T-cell (primary cell): ENCODE measurements around the gene LCN12. TPM values are rescaled to one million over a fixed set of nuclear protein-coding genes. Genes with fewer than 3 reads are reported as not detected.

ENCODE experiments used
- ATAC-seq, 4 experiments: fragments of 200-7000 bp in 3 of 4; fragments of 150-1000 bp in 1 of 4; cut with Tn5 transposase; replicated peaks in 1 of 4; 1 replicate in 3 of 4; 2 replicates in 1 of 4; pipeline ENCODE4 v1.10.0; 2021; ENCODE audit warnings: moderate library complexity in 3 of 4, mild to moderate bottlenecking in 2 of 4, moderate number of reproducible peaks in 1 of 4
- CTCF ChIA-PET, 2 donors: fragments of 300-600 bp; sonication (Branson Sonifier 250); formaldehyde crosslinking; loops; one replicate each; lab custom pipeline; 2022; ENCODE audit warnings: antibody characterized with exemption in 2 of 2; lab: Charles Lee
- POLR2A ChIA-PET, 2 donors: fragments of 300-600 bp; sonication (Branson Sonifier 250); formaldehyde crosslinking; loops; one replicate each; lab custom pipeline; 2022; ENCODE audit warnings: antibody characterized with exemption in 2 of 2; lab: Charles Lee
- DNase-seq, 35 experiments: peaks; one replicate each; pipeline versions ENCODE4 v3.0.0 to v3.0.0-alpha.2; 2013 to 2023
- H3K27ac ChIP-seq: one replicate; pipeline ENCODE4 v1.5.1; 2013; ENCODE audit warnings: low read length
- H3K27me3 ChIP-seq, 2 experiments: replicated peaks in 1 of 2; 1 replicate in 1 of 2; 2 replicates in 1 of 2; pipeline versions ENCODE4 v1.6.1 to v1.7.0; 2013; ENCODE audit warnings: low read length in 1 of 2, mixed read lengths in 1 of 2; ENCODE audit not compliant: control insufficient read depth in 2 of 2, insufficient read depth in 2 of 2; ENCODE audit errors: extremely low read depth in 1 of 2
- H3K36me3 ChIP-seq, 2 donors: 1 replicate in 1 of 2; 2 replicates in 1 of 2; pipeline versions ENCODE4 v1.6.1 to v1.7.0; 2013; ENCODE audit warnings: low read length in 1 of 2; ENCODE audit not compliant: control insufficient read depth in 2 of 2, insufficient read depth in 1 of 2; ENCODE audit errors: extremely low read depth in 1 of 2
- H3K4me1 ChIP-seq, 2 experiments: 1 replicate in 1 of 2; 2 replicates in 1 of 2; pipeline versions ENCODE4 v1.6.1 to v1.7.0; 2013; ENCODE audit warnings: low read length in 2 of 2, mixed read lengths in 1 of 2; ENCODE audit not compliant: insufficient read depth in 2 of 2, control insufficient read depth in 1 of 2; ENCODE audit errors: extremely low read depth in 1 of 2
- H3K4me3 ChIP-seq, 2 donors: 1 replicate in 1 of 2; 2 replicates in 1 of 2; pipeline versions ENCODE4 v1.5.1 to v1.7.0; 2013; ENCODE audit warnings: mild to moderate bottlenecking in 2 of 2, low read length in 1 of 2, moderate library complexity in 1 of 2; ENCODE audit not compliant: control insufficient read depth in 1 of 2; ENCODE audit errors: extremely low read depth in 1 of 2
- H3K9me3 ChIP-seq: 2 replicates; pipeline ENCODE4 v1.7.0; 2013
- H3K27ac Mint-ChIP-seq, 2 donors: one replicate each; pipeline ENCODE4 v1.8.0; 2020 to 2021; ENCODE audit warnings: mild to moderate bottlenecking in 2 of 2, mixed read lengths in 2 of 2
- H3K27me3 Mint-ChIP-seq, 2 donors: one replicate each; pipeline ENCODE4 v1.8.0; 2021 to 2022; ENCODE audit warnings: mixed read lengths in 2 of 2
- H3K36me3 Mint-ChIP-seq: one replicate; pipeline ENCODE4 v1.8.0; 2021; ENCODE audit warnings: mixed read lengths
- H3K4me1 Mint-ChIP-seq, 3 donors: one replicate each; pipeline ENCODE4 v1.8.0; 2020 to 2022; ENCODE audit warnings: mixed read lengths in 3 of 3, mild to moderate bottlenecking in 1 of 3
- H3K4me3 Mint-ChIP-seq, 3 donors: one replicate each; pipeline ENCODE4 v1.8.0; 2020 to 2022; ENCODE audit warnings: mild to moderate bottlenecking in 3 of 3, mixed read lengths in 3 of 3, moderate library complexity in 3 of 3
- H3K9me3 Mint-ChIP-seq, 3 donors: one replicate each; pipeline ENCODE4 v1.8.0; 2020 to 2022; ENCODE audit warnings: mixed read lengths in 3 of 3
- WGBS: methylation state at CpG from one replicate; pipeline ENCODE4 v1.1.5; 2013; ENCODE audit warnings: missing lambda C conversion rate; ENCODE audit not compliant: insufficient coverage; 5-methylcytosine and 5-hydroxymethylcytosine counted together
- total RNA-seq, 35 experiments: library from RNA in 6 of 35; stranded (reverse) in 6 of 35; fragments of 120-200 nt in 1 of 35; gene quantifications; one replicate each; pipeline versions ENCODE4 v1.2.1 to v1.2.4 and lab custom pipeline; 2013 to 2026

The LCN12 gene
- total RNA-seq, 5 donors from 2014 or later (not counting 1 experiment from before 2014, with no cell fraction given), result 1.1 to 3.3 (median 2.2) TPM

DNA sequence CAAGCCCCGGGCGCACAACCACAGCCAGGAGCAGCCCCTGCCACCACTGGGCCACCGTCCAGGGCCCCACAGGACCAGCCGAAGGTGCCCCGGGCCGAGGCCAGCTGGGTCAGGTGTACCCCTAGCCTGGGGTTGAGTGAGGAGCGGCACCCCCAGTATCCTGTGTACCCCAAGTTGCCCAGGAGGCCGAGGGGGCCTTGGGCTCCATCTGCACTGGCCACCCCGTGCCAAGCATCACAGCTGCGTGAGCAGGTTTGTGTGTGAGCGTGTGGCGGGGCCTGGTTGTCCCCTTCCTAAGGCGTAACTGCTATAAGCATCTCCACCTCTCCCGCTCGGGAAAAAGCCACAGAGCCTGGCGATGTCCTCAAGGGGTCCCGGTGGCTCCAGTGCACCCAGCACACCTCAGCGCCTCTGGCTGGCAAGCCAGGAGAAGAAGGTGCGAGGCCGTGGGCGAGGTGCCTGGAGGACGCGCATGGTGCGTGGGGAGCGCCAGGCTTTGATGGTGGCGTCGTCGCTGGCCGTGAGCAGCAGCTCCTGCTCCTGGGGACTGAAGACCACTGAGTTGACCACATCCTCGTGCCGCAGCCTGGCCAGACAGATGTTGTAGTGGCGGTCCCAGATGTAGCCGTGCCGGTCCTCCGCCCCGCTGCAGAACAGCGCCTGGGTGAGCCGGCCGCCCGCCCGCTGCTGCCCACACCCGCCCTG, 11.4 kb upstream of the LCN12 start:
- H3K27ac ChIP-seq, result no peak overlapping the region
- Mint-ChIP-seq H3K27me3 (no peaks in the 10 kb centered on the region), H3K36me3 (peaks cover 23% of the 10 kb centered on the region), H3K4me3 (no peak overlapping the region), H3K27ac (no peak overlapping the region), H3K4me1 (peaks cover 6 to 22% (median 8%) of the 10 kb centered on the region in 3 donors), H3K9me3 (no peaks in the 10 kb centered on the region)
- H3K4me3 ChIP-seq, result no peak overlapping the region
- H3K4me1 ChIP-seq, result peaks cover 2 to 32% of the 10 kb centered on the region in 2 experiments
- CTCF ChIA-PET, result no interaction called here
- WGBS, result 93% methylated on average over 40 of the region's 42 CpGs
- H3K9me3 ChIP-seq, result no peaks in the 10 kb centered on the region
- DNase-seq, result no peak
- POLR2A ChIA-PET, result no interaction called here
- ATAC-seq, result no peak
- H3K36me3 ChIP-seq, result peaks cover 25 to 33% of the 10 kb centered on the region in 2 donors
- H3K27me3 ChIP-seq, result no peaks in the 10 kb centered on the region

GRCh38 chr9:136941231-136942111, 10.6 kb upstream of the LCN12 start:
- DNase-seq (no peak), ATAC-seq (no peak)
- CTCF ChIA-PET, result no interaction called here
- Mint-ChIP-seq H3K9me3 (no peaks in the 10 kb centered on the region), H3K27ac (peak overlapping the region in 1 of 2 donors; percentile 39), H3K27me3 (no peaks in the 10 kb centered on the region), H3K4me1 (peaks cover 6 to 19% (median 8%) of the 10 kb centered on the region in 3 donors), H3K4me3 (no peak overlapping the region), H3K36me3 (peaks cover 23% of the 10 kb centered on the region)
- Histone ChIP-seq H3K36me3 (peaks cover 25 to 33% of the 10 kb centered on the region in 2 donors), H3K27ac (no peak overlapping the region), H3K27me3 (no peaks in the 10 kb centered on the region), H3K4me3 (no peak overlapping the region), H3K9me3 (no peaks in the 10 kb centered on the region), H3K4me1 (peaks cover 2 to 40% of the 10 kb centered on the region in 2 experiments)
- POLR2A ChIA-PET, result no interaction called here
- 96% methylated on average over 51 of the region's 55 CpGs for WGBS

DNA sequence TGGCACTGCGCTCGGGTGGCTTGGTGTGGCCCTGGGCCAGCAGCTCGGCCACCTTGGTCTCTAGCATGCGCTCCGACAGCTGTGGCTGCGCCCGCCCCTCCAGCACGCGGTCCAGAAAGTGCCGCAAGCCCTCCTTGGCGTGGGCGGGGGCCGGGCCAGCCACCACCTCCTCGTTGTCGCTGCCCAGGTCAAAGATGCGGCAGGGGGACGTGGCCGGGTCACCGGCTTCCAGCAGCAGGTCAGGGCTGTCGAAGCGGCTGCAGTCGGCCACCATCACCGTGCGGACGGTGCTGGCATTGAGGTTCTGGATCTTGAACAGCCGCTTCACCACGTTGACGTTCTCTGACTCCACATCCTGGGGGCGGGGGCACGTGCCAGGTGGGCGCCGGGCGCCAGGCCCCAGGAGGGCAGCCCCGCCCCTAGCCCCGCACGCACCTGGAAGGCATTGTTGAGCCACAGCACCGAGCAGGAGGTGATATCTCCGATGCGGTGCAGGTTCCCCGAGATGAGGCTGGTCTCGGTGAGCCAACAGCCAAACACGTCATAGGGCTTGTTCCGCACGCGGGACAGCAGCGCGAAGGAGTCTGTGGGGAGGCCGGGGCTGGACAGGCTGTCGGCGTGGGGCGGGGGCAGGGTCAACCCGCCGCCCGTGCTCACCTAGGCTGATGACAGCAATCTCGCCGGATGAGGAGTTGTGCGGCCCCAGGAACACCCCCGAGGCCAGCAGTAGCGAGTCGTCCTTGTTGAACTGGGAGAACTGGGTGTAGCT, 9.8 kb upstream of the LCN12 start:
- Mint-ChIP-seq H3K27me3 (no peaks in the 10 kb centered on the region), H3K4me1 (peaks cover 6 to 19% (median 8%) of the 10 kb centered on the region in 3 donors), H3K4me3 (peak overlapping the region; percentile 58 to 70 (median 59)), H3K36me3 (peaks cover 22% of the 10 kb centered on the region), H3K27ac (peak overlapping the region in 1 of 2 donors; percentile 39), H3K9me3 (no peaks in the 10 kb centered on the region)
- Histone ChIP-seq H3K9me3 (no peaks in the 10 kb centered on the region), H3K27me3 (no peaks in the 10 kb centered on the region), H3K4me3 (no peak overlapping the region), H3K4me1 (peaks cover 2 to 42% of the 10 kb centered on the region in 2 experiments), H3K36me3 (peaks cover 25 to 33% of the 10 kb centered on the region in 2 donors), H3K27ac (no peak overlapping the region)
- 94% methylated on average over 60 of the region's 60 CpGs for WGBS
- DNase-seq, result no peak
- CTCF ChIA-PET, result no interaction called here
- ATAC-seq, result no peak
- POLR2A ChIA-PET, result no interaction called here

DNA sequence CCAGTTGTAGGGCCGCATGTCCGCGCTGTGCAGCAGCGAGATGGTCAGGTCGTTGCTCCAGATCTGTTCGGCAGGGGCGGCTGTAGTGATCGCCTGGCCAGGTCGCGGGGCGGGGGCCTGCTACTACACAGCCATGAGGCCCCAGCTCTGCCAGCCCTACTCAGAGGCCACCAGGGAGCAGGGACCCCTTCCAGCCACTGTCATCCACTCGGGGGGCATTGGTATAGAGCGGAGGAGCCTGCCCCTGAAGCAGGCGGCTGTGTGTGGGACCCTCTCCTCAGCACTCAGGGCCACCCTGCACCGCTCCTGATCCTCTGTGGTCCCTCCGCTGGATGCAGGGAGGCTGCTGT, 9.2 kb upstream of the LCN12 start:
- ChIA-PET CTCF (interaction anchor here (0.6 kb wide), 2 partner anchors 10 to 344 kb away, joined by 3 read pairs; no protein-coding TSS in a partner anchor), POLR2A (no interaction called here)
- Mint-ChIP-seq H3K27me3 (no peaks in the 10 kb centered on the region), H3K27ac (no peak overlapping the region), H3K4me3 (peak overlapping the region; percentile 58 to 70 (median 59)), H3K36me3 (peaks cover 20% of the 10 kb centered on the region), H3K4me1 (peaks cover 6 to 19% (median 8%) of the 10 kb centered on the region in 3 donors), H3K9me3 (no peaks in the 10 kb centered on the region)
- Histone ChIP-seq H3K9me3 (no peaks in the 10 kb centered on the region), H3K27me3 (no peaks in the 10 kb centered on the region), H3K4me3 (no peak overlapping the region), H3K36me3 (peaks cover 25 to 33% of the 10 kb centered on the region in 2 donors), H3K27ac (no peak overlapping the region), H3K4me1 (peaks cover 2 to 47% of the 10 kb centered on the region in 2 experiments)
- 90% methylated on average over 11 of the region's 16 CpGs for WGBS
- no peak for ATAC-seq
- no peak for DNase-seq

DNA sequence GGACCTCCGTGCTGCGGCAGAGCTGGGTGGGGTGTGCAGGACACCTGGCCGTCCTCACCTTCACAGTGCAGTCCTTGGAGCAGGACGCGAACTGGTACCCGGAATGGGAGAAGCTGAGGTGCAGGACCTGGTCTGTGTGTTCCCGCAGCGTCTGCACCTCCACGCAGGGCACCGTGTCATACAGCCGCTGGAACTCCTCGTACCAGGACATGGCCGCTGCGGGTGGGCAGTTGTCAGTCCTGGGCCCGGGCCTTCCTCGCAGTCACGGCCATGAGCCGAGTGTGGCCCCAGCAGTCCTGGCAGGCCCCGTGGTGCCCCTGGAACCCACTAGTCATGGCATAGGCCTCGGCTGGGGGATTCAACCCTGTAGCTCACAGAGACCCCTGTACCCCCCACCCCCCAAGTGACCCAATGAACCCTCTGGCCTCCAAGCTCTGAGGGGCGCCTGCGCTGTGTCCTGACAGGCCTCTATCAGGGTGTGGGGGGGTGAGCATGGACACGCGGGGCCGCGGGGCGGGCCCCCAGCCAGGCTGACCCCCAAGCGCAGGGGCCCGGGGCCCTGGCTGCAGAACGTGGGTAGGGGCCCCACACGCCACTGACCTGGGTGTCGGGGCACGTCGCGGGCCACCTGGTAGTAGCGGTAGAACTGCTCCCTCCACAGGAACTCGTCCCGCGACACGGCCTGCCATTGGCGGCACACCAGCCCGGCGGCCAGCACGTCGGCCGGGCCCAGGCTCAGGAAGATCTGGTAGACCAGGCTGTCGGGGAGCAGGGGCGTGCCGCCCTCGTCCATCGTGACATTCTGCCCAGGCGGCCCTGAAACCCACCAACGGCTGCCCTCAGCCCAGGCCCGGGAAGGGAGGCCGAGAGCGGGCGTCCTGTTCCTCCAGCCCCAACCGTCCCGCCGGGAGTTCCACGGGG, 8.5 kb upstream of the LCN12 start:
- no peaks in the 10 kb centered on the region for H3K27me3 Mint-ChIP-seq
- peaks cover 20% of the 10 kb centered on the region for H3K36me3 Mint-ChIP-seq
- H3K9me3 ChIP-seq, result no peaks in the 10 kb centered on the region
- peaks cover 6 to 23% (median 8%) of the 10 kb centered on the region in 3 donors for H3K4me1 Mint-ChIP-seq
- no peaks in the 10 kb centered on the region for H3K9me3 Mint-ChIP-seq
- H3K36me3 ChIP-seq, result peaks cover 22 to 33% of the 10 kb centered on the region in 2 donors
- peak overlapping the region; percentile 70 to 83 (median 76) for H3K4me3 Mint-ChIP-seq
- H3K27me3 ChIP-seq, result no peaks in the 10 kb centered on the region
- H3K4me1 ChIP-seq, result peaks cover 2 to 54% of the 10 kb centered on the region in 2 experiments
- ATAC-seq (peak in 3 of 4 experiments; percentile 11 to 14 (median 13)), DNase-seq (peak in 4 of 35 experiments; percentile 21 to 45 (median 26))
- H3K4me3 ChIP-seq, result peak overlapping the region; percentile 74 to 80
- ChIA-PET CTCF (interaction anchor here (0.6 kb wide), 2 partner anchors 10 to 343 kb away, joined by 3 read pairs; no protein-coding TSS in a partner anchor), POLR2A (no interaction called here)
- peak overlapping the region; percentile 76 to 79 for H3K27ac Mint-ChIP-seq
- 24% methylated on average over 50 of the region's 61 CpGs for WGBS
- H3K27ac ChIP-seq, result peak overlapping the region; percentile 34
